Ovary (tissue), 9 donors: Measurements from ENCODE around the gene CACNG6. TPM values are rescaled to one million over a fixed set of nuclear protein-coding genes. Genes with fewer than 3 reads are reported as not detected.

ENCODE experiments used
- DNase-seq, 5 donors: peaks; one replicate each; pipeline ENCODE4 v3.0.0-alpha.2; 2019 to 2020
- H3K27ac ChIP-seq, 2 donors: fragments of 200-600 bp; one replicate each; pipeline versions ENCODE4 v1.5.1 to v1.8.0; 2019 to 2022
- H3K27me3 ChIP-seq: fragments of 200-600 bp; one replicate; pipeline ENCODE4 v1.8.0; 2022
- H3K36me3 ChIP-seq: fragments of 200-600 bp; sonication (generic); one replicate; pipeline ENCODE4 v1.5.1; 2019
- H3K4me1 ChIP-seq: one replicate; pipeline ENCODE4 v1.8.1; 2013; ENCODE audit warnings: mild to moderate bottlenecking, moderate library complexity; ENCODE audit not compliant: insufficient read depth
- H3K4me3 ChIP-seq: fragments of 200-600 bp; sonication (generic); one replicate; pipeline ENCODE4 v1.5.1; 2017
- H3K9me3 ChIP-seq, 2 donors: fragments of 200-600 bp in 1 of 2; sonication (generic) in 1 of 2; one replicate each; pipeline versions ENCODE4 v1.5.1 to v1.8.1; 2013 to 2019; ENCODE audit warnings: mild to moderate bottlenecking in 1 of 2, moderate library complexity in 1 of 2
- EP300 ChIP-seq: sonication (generic); formaldehyde crosslinking; IDR thresholded peaks from one replicate; pipeline ENCODE4 v1.6.1; 2017; ENCODE audit warnings: antibody characterized with exemption
- POLR2A ChIP-seq: fragments of 450-650 bp; IDR thresholded peaks from one replicate; pipeline ENCODE4 v1.6.1; 2017; ENCODE audit warnings: antibody characterized with exemption, mild to moderate bottlenecking, moderate library complexity
- WGBS, 3 donors: extraction: QIAGEN DNeasy Blood & Tissue Kit in 1 of 3; methylation state at CpG; one replicate each; pipeline versions ENCODE4 v1.1.5 to v1.1.7; 2013 to 2017; 5-methylcytosine and 5-hydroxymethylcytosine counted together
- intact Hi-C, 4 donors: fragments of 100-400 bp; cut with DNase I; formaldehyde crosslinking; loops; one replicate each; pipeline versions ENCODE4 v1.11.0 to v1.15.1; 2022 to 2023
- polyA plus RNA-seq, 2 donors: library from polyadenylated mRNA; stranded (reverse); fragments of 200-250 nt in 1 of 2; fragments of 350-450 nt in 1 of 2; fragmentation: Illumina TruSeq in 1 of 2; extraction: RNeasy Lipid Tissue Mini Kit (QIAGEN cat#74804) in 1 of 2; gene quantifications; one replicate each; pipeline ENCODE4 v1.2.3, GENCODE V29; 2013 to 2014
- total RNA-seq, 7 donors: library from RNA; depleted of rRNA in 2 of 7; stranded (reverse); fragments of >200 nt in 2 of 7; fragmentation: NEBNext Ultra II Directional in 3 of 7; extraction: Animal tissue kit (Norgen Biotek cat#: 25700) in 3 of 7; gene quantifications; one replicate each; pipeline versions ENCODE4 v1.1.0 to v1.2.4, GENCODE V29; 2016 to 2023
- TF ChIP-seq, protein P1 (sequence below), 3 donors: fragments of 450-650 bp in 2 of 3; fragments of 200-600 bp in 1 of 3; IDR thresholded peaks; one replicate each; pipeline versions ENCODE4 v1.5.1 to v1.8.0; 2016 to 2022; ENCODE audit warnings: antibody characterized with exemption in 3 of 3, mild to moderate bottlenecking in 1 of 3
- donor health status: DM: no; HTN: no; CAD: no; lungs with moderate emphysema.
- donor health status: DM: no; HTN: no; CAD: no.
- donor health status: Bipolar disorder and iron deficiency.
- donor health status: DM: yes; HTN: yes; CAD: no.
- donor health status: DM: no; HTN: no; CAD: no.
- donor health status: DM: yes; HTN: yes; CAD: no.

The CACNG6 gene
- total and polyA plus RNA-seq, 9 donors, result 0.15 to 3.2 TPM; not detected in 7

DNA sequence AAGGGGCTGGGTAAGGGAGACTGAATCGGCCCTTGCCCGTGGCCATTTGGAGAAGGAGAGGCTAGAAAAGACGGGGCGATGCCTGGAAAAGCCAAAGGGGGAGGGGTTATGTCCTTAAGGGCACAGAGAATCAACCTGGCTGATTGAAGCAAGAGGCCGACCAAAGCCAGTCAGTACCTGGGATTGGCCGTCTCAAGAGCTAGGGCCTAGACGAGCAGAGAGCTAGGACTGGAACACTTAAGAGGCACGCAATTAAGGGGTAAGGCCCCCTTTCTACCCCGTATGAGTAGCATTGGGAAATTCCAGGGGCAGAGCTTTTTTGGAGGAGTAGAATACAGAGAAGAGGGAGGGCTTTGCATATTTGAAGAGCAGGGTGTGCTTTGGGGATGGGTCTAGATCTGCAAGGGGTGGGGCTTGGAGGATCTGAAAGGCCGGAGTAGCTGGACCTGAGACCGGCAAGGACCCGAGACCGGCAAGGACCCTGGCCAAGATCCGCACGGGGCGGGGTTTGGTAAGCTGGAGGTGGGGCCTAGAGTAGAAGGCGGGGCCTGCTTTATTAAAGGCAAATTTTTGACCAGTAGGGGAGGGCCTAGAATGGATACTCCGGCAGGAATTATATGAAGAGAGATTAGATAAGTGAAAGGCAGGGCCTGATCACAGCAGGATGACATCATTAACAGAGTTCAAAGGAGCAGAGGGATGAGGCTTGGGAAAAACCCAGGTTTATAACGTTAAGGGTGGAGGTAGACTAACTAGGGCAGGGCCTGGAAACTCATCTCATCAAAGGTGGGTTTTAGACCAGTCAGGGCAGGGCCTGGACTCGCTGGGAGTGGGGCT is 10.7 kb upstream of the CACNG6 start:
- Histone ChIP-seq H3K9me3 (peaks cover 0 to 11% of the 10 kb centered on the region in 2 donors), H3K27me3 (no peaks in the 10 kb centered on the region), H3K36me3 (no peaks in the 10 kb centered on the region), H3K4me1 (no peaks in the 10 kb centered on the region), H3K27ac (no peak overlapping the region), H3K4me3 (no peak overlapping the region)
- 22 to 30% (median 27%) methylated on average over 20 of the region's 20 CpGs for WGBS, 3 donors
- intact Hi-C loops, result no loop called here
- TF ChIP-seq EP300 (no peak), POLR2A (no peak)
- TF ChIP-seq, protein P1, sequence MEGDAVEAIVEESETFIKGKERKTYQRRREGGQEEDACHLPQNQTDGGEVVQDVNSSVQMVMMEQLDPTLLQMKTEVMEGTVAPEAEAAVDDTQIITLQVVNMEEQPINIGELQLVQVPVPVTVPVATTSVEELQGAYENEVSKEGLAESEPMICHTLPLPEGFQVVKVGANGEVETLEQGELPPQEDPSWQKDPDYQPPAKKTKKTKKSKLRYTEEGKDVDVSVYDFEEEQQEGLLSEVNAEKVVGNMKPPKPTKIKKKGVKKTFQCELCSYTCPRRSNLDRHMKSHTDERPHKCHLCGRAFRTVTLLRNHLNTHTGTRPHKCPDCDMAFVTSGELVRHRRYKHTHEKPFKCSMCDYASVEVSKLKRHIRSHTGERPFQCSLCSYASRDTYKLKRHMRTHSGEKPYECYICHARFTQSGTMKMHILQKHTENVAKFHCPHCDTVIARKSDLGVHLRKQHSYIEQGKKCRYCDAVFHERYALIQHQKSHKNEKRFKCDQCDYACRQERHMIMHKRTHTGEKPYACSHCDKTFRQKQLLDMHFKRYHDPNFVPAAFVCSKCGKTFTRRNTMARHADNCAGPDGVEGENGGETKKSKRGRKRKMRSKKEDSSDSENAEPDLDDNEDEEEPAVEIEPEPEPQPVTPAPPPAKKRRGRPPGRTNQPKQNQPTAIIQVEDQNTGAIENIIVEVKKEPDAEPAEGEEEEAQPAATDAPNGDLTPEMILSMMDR (IDR thresholded peaks at IDR 0.05), result no peak
- DNase-seq, result no peak

DNA sequence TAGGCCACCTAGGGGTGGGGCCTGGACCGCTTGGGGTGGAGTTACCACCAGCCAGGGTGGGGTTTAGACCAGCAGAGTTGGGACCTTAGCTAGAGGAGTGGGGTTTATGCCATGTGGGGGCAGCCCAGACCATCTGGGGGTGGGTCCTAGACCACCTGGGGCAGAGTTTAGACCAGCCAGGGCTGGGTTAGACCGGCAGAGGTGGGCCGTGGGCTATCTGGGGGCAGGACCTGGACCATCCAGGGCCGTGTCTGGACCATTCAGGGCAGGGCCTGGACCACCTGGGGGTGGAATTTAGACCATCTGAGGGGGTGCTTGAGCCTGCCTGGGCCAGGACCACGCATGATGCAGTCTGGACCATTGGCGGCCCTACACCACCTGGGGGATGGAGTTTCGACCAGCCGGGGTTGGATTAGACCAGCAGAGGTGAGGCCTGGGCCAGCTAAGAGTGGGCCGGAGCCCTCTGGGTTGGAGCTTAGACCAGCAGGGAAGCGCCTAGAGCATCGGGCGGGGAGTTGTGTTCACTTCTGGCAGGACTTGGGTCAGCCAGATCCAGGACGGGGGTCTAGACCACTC is 10.0 kb upstream of the CACNG6 start:
- 58 to 70% (median 64%) methylated on average over 9 to 13 of the region's 13 CpGs for WGBS, 3 donors
- no peak overlapping the region for H3K27ac ChIP-seq
- TF ChIP-seq EP300 (no peak), POLR2A (no peak)
- TF ChIP-seq, protein P1 (IDR thresholded peaks at IDR 0.05), result no peak
- H3K4me3 ChIP-seq, result no peak overlapping the region
- intact Hi-C loops, result no loop called here
- no peaks in the 10 kb centered on the region for H3K4me1 ChIP-seq
- no peaks in the 10 kb centered on the region for H3K27me3 ChIP-seq
- H3K9me3 ChIP-seq, result peaks cover 0 to 11% of the 10 kb centered on the region in 2 donors
- DNase-seq, result no peak
- H3K36me3 ChIP-seq, result no peaks in the 10 kb centered on the region

DNA sequence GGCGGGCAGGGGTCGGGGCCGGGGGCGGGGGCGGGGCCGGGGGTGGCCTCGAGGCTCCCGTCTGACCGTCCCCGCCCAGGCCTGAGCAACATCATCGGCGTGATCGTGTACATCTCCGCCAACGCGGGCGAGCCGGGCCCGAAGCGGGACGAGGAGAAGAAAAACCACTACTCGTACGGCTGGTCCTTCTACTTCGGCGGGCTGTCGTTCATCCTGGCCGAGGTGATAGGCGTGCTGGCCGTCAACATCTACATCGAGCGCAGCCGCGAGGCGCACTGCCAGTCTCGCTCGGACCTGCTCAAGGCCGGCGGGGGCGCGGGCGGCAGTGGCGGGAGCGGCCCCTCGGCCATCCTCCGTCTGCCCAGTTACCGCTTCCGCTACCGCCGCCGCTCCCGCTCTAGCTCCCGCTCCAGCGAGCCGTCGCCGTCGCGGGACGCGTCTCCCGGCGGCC is 9.4 kb upstream of the CACNG6 start:
- 1 to 6% (median 1%) methylated on average over 27 to 62 of the region's 62 CpGs for WGBS, 3 donors
- no peaks in the 10 kb centered on the region for H3K27me3 ChIP-seq
- intact Hi-C loops, result no loop called here
- H3K4me3 ChIP-seq, result no peak overlapping the region
- no peak for TF ChIP-seq EP300
- TF ChIP-seq, protein P1 (IDR thresholded peaks at IDR 0.05), result no peak
- DNase-seq, result no peak
- H3K36me3 ChIP-seq, result no peaks in the 10 kb centered on the region
- peaks cover 0 to 11% of the 10 kb centered on the region in 2 donors for H3K9me3 ChIP-seq
- H3K4me1 ChIP-seq, result no peaks in the 10 kb centered on the region
- H3K27ac ChIP-seq, result no peak overlapping the region

DNA sequence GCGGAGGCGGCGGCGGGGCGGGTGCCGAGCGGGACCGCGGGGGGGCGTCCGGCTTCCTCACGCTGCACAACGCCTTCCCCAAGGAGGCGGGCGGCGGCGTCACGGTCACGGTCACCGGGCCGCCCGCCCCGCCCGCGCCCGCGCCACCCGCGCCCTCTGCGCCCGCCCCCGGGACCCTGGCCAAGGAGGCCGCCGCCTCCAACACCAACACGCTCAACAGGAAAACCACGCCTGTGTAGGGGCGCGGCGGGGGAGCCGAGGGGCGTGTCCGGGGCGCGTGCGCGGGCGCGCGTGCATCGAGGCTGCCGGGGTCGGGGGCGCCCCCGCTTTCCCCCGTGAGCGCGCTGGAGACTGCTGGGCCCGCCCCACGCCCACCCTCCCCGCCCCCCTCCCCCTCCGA is 8.8 kb upstream of the CACNG6 start:
- Histone ChIP-seq H3K4me1 (no peaks in the 10 kb centered on the region), H3K4me3 (no peak overlapping the region), H3K27ac (no peak overlapping the region), H3K9me3 (peaks cover 0 to 11% of the 10 kb centered on the region in 2 donors), H3K27me3 (no peaks in the 10 kb centered on the region), H3K36me3 (no peaks in the 10 kb centered on the region)
- 0 to 5% (median 1%) methylated on average over 15 to 57 of the region's 61 CpGs for WGBS, 3 donors
- no peak for TF ChIP-seq POLR2A
- intact Hi-C loops, result no loop called here
- no peak for DNase-seq
